Endodermal cell (in vitro differentiated cells): ENCODE data around the gene SLC5A9. TPM values are rescaled to one million over a fixed set of nuclear protein-coding genes. Genes with fewer than 3 reads are reported as not detected.
"Not testable (repeated sequence)": the region's sequence is repeated elsewhere in the genome, so short reads cannot be mapped to it uniquely, and the experiment has no call there.

Experiments used
- DNase-seq: peaks from one replicate; pipeline ENCODE4 v3.0.0-alpha.2; 2017
- H3K27ac ChIP-seq: 2 replicates; pipeline ENCODE4 v1.5.1; 2013; ENCODE audit warnings: mild to moderate bottlenecking, low read depth, low read length, moderate library complexity
- H3K27me3 ChIP-seq: 2 replicates; pipeline ENCODE4 v1.6.1; 2013; ENCODE audit warnings: mild to moderate bottlenecking, low read length, moderate library complexity; ENCODE audit not compliant: insufficient read depth, control insufficient read depth, poor library complexity, severe bottlenecking
- H3K36me3 ChIP-seq: 2 replicates; pipeline ENCODE4 v1.7.0; 2013; ENCODE audit warnings: mild to moderate bottlenecking, low read length, moderate library complexity; ENCODE audit not compliant: control insufficient read depth, insufficient read depth
- H3K4me1 ChIP-seq: one replicate; pipeline ENCODE4 v1.7.0; 2013; ENCODE audit warnings: low read length; ENCODE audit not compliant: control insufficient read depth, insufficient read depth
- H3K4me3 ChIP-seq: 2 replicates; pipeline ENCODE4 v1.5.1; 2013; ENCODE audit warnings: mild to moderate bottlenecking, low read length, moderate library complexity
- H3K9ac ChIP-seq: 2 replicates; pipeline ENCODE4 v1.6.1; 2013; ENCODE audit warnings: mild to moderate bottlenecking, low read length, moderate library complexity; ENCODE audit not compliant: poor library complexity, severe bottlenecking; ENCODE audit errors: extremely low read depth
- H3K9me3 ChIP-seq: 2 replicates; pipeline ENCODE4 v1.6.1; 2013; ENCODE audit warnings: mild to moderate bottlenecking, low read length, moderate library complexity; ENCODE audit not compliant: control insufficient read depth
- H3K27ac Mint-ChIP-seq: 2 replicates; pipeline ENCODE4 v1.8.0; 2020; ENCODE audit warnings: mixed read lengths
- H3K27me3 Mint-ChIP-seq: 2 replicates; pipeline ENCODE4 v1.8.0; 2021; ENCODE audit warnings: mild to moderate bottlenecking, mixed read lengths; ENCODE audit not compliant: insufficient read depth
- H3K36me3 Mint-ChIP-seq: 2 replicates; pipeline ENCODE4 v1.8.0; 2020; ENCODE audit warnings: low read depth, mixed read lengths
- H3K4me1 Mint-ChIP-seq: 2 replicates; pipeline ENCODE4 v1.8.0; 2020; ENCODE audit warnings: mixed read lengths
- H3K4me3 Mint-ChIP-seq: 2 replicates; pipeline ENCODE4 v1.8.0; 2020; ENCODE audit warnings: mild to moderate bottlenecking, moderate library complexity, mixed read lengths
- H3K9me3 Mint-ChIP-seq: 2 replicates; pipeline ENCODE4 v1.8.0; 2020; ENCODE audit warnings: mild to moderate bottlenecking, mixed read lengths
- WGBS, 2 experiments: methylation state at CpG; one replicate each; pipeline versions ENCODE4 v1.1.5 to v1.1.7; 2013; ENCODE audit warnings: missing lambda C conversion rate in 2 of 2, mixed read lengths in 1 of 2; ENCODE audit not compliant: insufficient coverage in 1 of 2, insufficient read length in 1 of 2; 5-methylcytosine and 5-hydroxymethylcytosine counted together
- total RNA-seq, 2 donors: library from RNA; stranded (reverse); fragmentation: NEBNext Ultra II Directional in 1 of 2; extraction: Animal tissue kit (Norgen Biotek cat#: 25700) in 1 of 2; gene quantifications; 2 replicates in 1 of 2; 3 replicates in 1 of 2; pipeline ENCODE4 v1.2.1, GENCODE V29; 2021
- TF ChIP-seq, protein P1 (sequence below): fragments of 200-600 bp; sonication (generic); conservative IDR thresholded peaks from 2 replicates; pipeline ENCODE4 v1.5.0; 2021; ENCODE audit warnings: antibody characterized with exemption, mild to moderate bottlenecking

Gene SLC5A9
- total RNA-seq, 2 donors from 2014 or later = 52.4 to 114 TPM

DNA sequence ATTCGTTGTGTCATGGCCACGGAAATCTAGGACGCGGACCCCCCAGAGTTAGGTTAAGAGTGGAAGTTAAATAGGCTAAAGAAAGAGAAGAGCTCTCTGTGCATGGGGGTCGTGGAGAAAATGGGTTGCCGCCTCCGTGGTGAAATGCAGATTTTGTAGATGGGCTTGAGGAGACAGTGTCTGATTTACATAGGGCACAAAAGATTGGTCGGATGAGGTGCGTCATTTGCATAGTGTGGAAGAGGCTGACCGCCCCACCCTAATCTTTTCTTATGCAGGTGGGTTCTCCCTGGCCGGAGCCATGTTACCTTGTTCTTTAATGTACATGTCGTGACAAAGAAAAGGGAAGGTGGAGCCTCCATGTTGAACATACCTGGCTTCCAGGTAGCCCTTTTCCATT, 14.3 kb upstream of the SLC5A9 start:
- H3K4me3 Mint-ChIP-seq = peak overlapping the region; percentile 75
- TF ChIP-seq, protein P1, sequence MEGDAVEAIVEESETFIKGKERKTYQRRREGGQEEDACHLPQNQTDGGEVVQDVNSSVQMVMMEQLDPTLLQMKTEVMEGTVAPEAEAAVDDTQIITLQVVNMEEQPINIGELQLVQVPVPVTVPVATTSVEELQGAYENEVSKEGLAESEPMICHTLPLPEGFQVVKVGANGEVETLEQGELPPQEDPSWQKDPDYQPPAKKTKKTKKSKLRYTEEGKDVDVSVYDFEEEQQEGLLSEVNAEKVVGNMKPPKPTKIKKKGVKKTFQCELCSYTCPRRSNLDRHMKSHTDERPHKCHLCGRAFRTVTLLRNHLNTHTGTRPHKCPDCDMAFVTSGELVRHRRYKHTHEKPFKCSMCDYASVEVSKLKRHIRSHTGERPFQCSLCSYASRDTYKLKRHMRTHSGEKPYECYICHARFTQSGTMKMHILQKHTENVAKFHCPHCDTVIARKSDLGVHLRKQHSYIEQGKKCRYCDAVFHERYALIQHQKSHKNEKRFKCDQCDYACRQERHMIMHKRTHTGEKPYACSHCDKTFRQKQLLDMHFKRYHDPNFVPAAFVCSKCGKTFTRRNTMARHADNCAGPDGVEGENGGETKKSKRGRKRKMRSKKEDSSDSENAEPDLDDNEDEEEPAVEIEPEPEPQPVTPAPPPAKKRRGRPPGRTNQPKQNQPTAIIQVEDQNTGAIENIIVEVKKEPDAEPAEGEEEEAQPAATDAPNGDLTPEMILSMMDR = no peak
- no peaks in the 10 kb centered on the region for H3K27me3 ChIP-seq
- H3K9me3 Mint-ChIP-seq = peaks cover 5% of the 10 kb centered on the region
- H3K4me1 Mint-ChIP-seq = peaks cover 68% of the 10 kb centered on the region
- H3K36me3 Mint-ChIP-seq = peaks cover 26% of the 10 kb centered on the region
- 66 to 84% methylated on average over 11 to 12 of the region's 12 CpGs for WGBS, 2 experiments
- H3K4me1 ChIP-seq = peaks cover 3% of the 10 kb centered on the region
- no peaks in the 10 kb centered on the region for H3K9me3 ChIP-seq
- peak overlapping the region; percentile 82 for H3K27ac Mint-ChIP-seq
- H3K36me3 ChIP-seq = peaks cover 12% of the 10 kb centered on the region
- DNase-seq = peak; percentile 82
- H3K27me3 Mint-ChIP-seq = no peaks in the 10 kb centered on the region
- H3K4me3 ChIP-seq = peak overlapping the region; percentile 35
- no peak overlapping the region for H3K9ac ChIP-seq
- H3K27ac ChIP-seq = no peak overlapping the region

- Histone ChIP-seq H3K9me3 (no peaks in the 10 kb centered on the region), H3K9ac (no peak overlapping the region), H3K27me3 (no peaks in the 10 kb centered on the region), H3K4me3 (peak overlapping the region; percentile 35), H3K4me1 (peaks cover 3% of the 10 kb centered on the region), H3K36me3 (peaks cover 12% of the 10 kb centered on the region), H3K27ac (no peak overlapping the region)
- peaks cover 71% of the 10 kb centered on the region for H3K4me1 Mint-ChIP-seq
- 50 to 79% methylated on average over 1 to 4 of the region's 4 CpGs for WGBS, 2 experiments
- peaks cover 26% of the 10 kb centered on the region for H3K36me3 Mint-ChIP-seq
- peak; percentile 63 for DNase-seq
- peak overlapping the region; percentile 75 for H3K4me3 Mint-ChIP-seq
- TF ChIP-seq, protein P1 = peak; percentile 51
- H3K27me3 Mint-ChIP-seq = no peaks in the 10 kb centered on the region
- peak overlapping the region; percentile 82 for H3K27ac Mint-ChIP-seq
- H3K9me3 Mint-ChIP-seq = peaks cover 7% of the 10 kb centered on the region
Measured at GRCh38 chr1:48208652-48209051, 13.9 kb upstream of the SLC5A9 start.

DNA sequence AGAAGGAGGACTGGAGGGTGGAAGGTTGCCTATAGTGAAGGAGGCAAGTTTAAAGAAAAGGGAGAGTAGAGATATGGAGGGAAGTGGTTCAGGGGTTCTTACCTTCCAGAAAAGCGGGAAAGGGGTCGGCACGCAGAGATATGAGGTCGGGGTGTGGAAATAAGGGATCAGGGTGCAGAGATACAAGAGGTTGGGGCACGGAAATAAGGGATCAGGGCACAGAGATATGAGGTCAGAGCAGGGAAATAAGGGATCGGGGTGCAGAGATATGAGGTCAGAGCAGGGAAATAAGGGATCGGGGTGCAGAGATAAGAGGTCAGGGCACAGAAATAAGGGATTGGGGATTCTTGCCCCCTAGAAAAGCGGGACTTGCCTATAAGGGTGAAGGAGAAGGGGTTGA, 9.1 kb upstream of the SLC5A9 start:
- H3K27ac ChIP-seq, H3K27me3 ChIP-seq, H3K9me3 ChIP-seq, H3K36me3 ChIP-seq, H3K27me3 Mint-ChIP-seq, H3K9me3 Mint-ChIP-seq: not testable (repeated sequence)
- H3K36me3 Mint-ChIP-seq = peaks cover 18% of the 10 kb centered on the region
- WGBS, 2 experiments = 81 to 91% methylated on average over 5 to 8 of the region's 8 CpGs
- H3K4me3 ChIP-seq = peak overlapping the region; percentile 88
- H3K4me3 Mint-ChIP-seq = peak overlapping the region; percentile 75
- peaks cover 79% of the 10 kb centered on the region for H3K4me1 Mint-ChIP-seq
- peak overlapping the region; percentile 95 for H3K27ac Mint-ChIP-seq
- H3K4me1 ChIP-seq = peaks cover 12% of the 10 kb centered on the region
- peak overlapping the region; percentile 77 for H3K9ac ChIP-seq
- DNase-seq = peak; percentile 37

GRCh38 chr1:48214366-48214765, 8.2 kb upstream of the SLC5A9 start:
- H3K9me3 ChIP-seq, H3K27me3 Mint-ChIP-seq, H3K27me3 ChIP-seq, H3K9me3 Mint-ChIP-seq, H3K36me3 ChIP-seq: not testable (repeated sequence)
- peak; percentile 71 for DNase-seq
- H3K27ac ChIP-seq = peak overlapping the region; percentile 53
- peaks cover 72% of the 10 kb centered on the region for H3K4me1 Mint-ChIP-seq
- H3K36me3 Mint-ChIP-seq = peaks cover 22% of the 10 kb centered on the region
- H3K4me1 ChIP-seq = peaks cover 12% of the 10 kb centered on the region
- H3K4me3 ChIP-seq = peak overlapping the region; percentile 88
- peak overlapping the region; percentile 95 for H3K27ac Mint-ChIP-seq
- 31 to 32% methylated on average over 3 to 6 of the region's 6 CpGs for WGBS, 2 experiments
- H3K9ac ChIP-seq = peak overlapping the region; percentile 77
- peak overlapping the region; percentile 75 for H3K4me3 Mint-ChIP-seq
